ENCODE data around the gene TAF4B. TPM values are rescaled to one million over a fixed set of nuclear protein-coding genes. Genes with fewer than 3 reads are reported as not detected.
A peak's percentile ranks its signal among the peaks of the same experiment; 100 is the strongest.

Gene TAF4B
- total RNA-seq, 1 experiment from 2014 or later, result 15.2 TPM

DNA sequence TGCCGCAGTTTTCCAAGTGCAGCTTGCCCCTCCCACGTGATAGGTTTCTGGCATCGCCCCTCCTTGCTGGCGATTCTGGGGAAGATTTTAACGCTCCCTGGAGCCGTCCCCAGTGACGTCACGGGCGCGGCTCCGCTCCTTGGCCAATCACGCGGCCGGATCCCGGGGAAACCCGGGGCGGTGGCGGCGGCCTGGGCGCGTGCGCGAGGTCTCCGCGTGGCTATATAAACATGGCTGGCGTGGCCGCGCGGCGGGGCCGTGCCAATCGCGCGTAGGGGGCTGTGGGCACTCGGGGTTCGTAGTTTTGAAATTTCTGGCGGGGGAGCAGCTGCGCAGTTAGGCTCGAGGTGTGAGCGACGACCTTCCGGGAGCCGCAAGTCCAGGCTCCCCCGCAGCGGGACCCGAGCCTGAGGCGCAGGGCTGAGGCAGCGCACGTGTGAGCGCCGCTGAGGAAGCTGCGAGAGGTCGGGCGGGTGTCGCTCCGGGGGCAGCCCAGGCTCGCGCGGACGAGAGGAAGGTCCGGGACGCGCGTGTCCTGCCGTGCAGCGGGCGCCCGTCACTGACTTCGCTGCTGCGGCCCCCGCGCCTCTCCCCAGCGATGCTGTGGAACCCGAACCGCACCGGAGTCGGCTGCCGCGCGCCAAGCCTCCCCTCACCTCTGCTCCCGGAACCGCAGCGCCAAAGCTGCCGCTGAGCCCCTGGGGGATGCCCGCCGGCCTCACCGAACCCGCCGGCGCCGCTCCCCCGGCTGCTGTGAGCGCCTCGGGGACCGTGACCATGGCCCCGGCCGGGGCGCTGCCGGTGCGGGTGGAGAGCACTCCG is at the start of gene TAF4B (continued):
- TF ChIP-seq, protein P1, sequence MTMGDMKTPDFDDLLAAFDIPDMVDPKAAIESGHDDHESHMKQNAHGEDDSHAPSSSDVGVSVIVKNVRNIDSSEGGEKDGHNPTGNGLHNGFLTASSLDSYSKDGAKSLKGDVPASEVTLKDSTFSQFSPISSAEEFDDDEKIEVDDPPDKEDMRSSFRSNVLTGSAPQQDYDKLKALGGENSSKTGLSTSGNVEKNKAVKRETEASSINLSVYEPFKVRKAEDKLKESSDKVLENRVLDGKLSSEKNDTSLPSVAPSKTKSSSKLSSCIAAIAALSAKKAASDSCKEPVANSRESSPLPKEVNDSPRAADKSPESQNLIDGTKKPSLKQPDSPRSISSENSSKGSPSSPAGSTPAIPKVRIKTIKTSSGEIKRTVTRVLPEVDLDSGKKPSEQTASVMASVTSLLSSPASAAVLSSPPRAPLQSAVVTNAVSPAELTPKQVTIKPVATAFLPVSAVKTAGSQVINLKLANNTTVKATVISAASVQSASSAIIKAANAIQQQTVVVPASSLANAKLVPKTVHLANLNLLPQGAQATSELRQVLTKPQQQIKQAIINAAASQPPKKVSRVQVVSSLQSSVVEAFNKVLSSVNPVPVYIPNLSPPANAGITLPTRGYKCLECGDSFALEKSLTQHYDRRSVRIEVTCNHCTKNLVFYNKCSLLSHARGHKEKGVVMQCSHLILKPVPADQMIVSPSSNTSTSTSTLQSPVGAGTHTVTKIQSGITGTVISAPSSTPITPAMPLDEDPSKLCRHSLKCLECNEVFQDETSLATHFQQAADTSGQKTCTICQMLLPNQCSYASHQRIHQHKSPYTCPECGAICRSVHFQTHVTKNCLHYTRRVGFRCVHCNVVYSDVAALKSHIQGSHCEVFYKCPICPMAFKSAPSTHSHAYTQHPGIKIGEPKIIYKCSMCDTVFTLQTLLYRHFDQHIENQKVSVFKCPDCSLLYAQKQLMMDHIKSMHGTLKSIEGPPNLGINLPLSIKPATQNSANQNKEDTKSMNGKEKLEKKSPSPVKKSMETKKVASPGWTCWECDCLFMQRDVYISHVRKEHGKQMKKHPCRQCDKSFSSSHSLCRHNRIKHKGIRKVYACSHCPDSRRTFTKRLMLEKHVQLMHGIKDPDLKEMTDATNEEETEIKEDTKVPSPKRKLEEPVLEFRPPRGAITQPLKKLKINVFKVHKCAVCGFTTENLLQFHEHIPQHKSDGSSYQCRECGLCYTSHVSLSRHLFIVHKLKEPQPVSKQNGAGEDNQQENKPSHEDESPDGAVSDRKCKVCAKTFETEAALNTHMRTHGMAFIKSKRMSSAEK (CRISPR knock-in tag; IDR thresholded peaks at IDR 0.05; ENCODE audit: borderline replicate concordance), result no peak
- TF ChIP-seq KAT7 (CRISPR knock-in tag; IDR thresholded peaks at IDR 0.05; ENCODE audit: borderline replicate concordance) (0 out of 2 replicates have a peak, but pooled peaks have one; percentile 18), NFE2L1 (CRISPR knock-in tag; IDR thresholded peaks at IDR 0.05) (no peak), MXD4 (CRISPR knock-in tag; IDR thresholded peaks at IDR 0.05; ENCODE audit: borderline replicate concordance) (no peak), NFYB (CRISPR knock-in tag; conservative IDR thresholded peaks at IDR 0.05; ENCODE audit: low read depth) (0 out of 2 replicates have a peak, but pooled peaks have one; percentile 26), MYBL2 (CRISPR knock-in tag; IDR thresholded peaks at IDR 0.05) (peak; percentile 73; the same call in 1 of the 2 replicates), CREM (CRISPR knock-in tag; IDR thresholded peaks at IDR 0.05) (peak; percentile 86)
- TF ChIP-seq, protein P2, sequence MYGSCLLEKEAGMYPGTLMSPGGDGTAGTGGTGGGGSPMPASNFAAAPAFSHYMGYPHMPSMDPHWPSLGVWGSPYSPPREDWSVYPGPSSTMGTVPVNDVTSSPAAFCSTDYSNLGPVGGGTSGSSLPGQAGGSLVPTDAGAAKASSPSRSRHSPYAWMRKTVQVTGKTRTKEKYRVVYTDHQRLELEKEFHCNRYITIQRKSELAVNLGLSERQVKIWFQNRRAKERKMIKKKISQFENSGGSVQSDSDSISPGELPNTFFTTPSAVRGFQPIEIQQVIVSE (CRISPR knock-in tag; IDR thresholded peaks at IDR 0.05; ENCODE audit: borderline replicate concordance), result no peak
- TF ChIP-seq, protein P3, sequence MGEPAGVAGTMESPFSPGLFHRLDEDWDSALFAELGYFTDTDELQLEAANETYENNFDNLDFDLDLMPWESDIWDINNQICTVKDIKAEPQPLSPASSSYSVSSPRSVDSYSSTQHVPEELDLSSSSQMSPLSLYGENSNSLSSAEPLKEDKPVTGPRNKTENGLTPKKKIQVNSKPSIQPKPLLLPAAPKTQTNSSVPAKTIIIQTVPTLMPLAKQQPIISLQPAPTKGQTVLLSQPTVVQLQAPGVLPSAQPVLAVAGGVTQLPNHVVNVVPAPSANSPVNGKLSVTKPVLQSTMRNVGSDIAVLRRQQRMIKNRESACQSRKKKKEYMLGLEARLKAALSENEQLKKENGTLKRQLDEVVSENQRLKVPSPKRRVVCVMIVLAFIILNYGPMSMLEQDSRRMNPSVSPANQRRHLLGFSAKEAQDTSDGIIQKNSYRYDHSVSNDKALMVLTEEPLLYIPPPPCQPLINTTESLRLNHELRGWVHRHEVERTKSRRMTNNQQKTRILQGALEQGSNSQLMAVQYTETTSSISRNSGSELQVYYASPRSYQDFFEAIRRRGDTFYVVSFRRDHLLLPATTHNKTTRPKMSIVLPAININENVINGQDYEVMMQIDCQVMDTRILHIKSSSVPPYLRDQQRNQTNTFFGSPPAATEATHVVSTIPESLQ (CRISPR knock-in tag; IDR thresholded peaks at IDR 0.05), result 0 out of 2 replicates have a peak, but pooled peaks have one; percentile 27
- TF ChIP-seq, protein P4, sequence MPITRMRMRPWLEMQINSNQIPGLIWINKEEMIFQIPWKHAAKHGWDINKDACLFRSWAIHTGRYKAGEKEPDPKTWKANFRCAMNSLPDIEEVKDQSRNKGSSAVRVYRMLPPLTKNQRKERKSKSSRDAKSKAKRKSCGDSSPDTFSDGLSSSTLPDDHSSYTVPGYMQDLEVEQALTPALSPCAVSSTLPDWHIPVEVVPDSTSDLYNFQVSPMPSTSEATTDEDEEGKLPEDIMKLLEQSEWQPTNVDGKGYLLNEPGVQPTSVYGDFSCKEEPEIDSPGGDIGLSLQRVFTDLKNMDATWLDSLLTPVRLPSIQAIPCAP (CRISPR knock-in tag; IDR thresholded peaks at IDR 0.05), result no peak
- TF ChIP-seq, protein P5, sequence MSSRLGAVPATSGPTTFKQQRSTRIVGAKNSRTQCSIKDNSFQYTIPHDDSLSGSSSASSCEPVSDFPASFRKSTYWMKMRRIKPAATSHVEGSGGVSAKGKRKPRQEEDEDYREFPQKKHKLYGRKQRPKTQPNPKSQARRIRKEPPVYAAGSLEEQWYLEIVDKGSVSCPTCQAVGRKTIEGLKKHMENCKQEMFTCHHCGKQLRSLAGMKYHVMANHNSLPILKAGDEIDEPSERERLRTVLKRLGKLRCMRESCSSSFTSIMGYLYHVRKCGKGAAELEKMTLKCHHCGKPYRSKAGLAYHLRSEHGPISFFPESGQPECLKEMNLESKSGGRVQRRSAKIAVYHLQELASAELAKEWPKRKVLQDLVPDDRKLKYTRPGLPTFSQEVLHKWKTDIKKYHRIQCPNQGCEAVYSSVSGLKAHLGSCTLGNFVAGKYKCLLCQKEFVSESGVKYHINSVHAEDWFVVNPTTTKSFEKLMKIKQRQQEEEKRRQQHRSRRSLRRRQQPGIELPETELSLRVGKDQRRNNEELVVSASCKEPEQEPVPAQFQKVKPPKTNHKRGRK (CRISPR knock-in tag; IDR thresholded peaks at IDR 0.05; ENCODE audit: borderline replicate concordance), result no peak
- TF ChIP-seq, protein P6, sequence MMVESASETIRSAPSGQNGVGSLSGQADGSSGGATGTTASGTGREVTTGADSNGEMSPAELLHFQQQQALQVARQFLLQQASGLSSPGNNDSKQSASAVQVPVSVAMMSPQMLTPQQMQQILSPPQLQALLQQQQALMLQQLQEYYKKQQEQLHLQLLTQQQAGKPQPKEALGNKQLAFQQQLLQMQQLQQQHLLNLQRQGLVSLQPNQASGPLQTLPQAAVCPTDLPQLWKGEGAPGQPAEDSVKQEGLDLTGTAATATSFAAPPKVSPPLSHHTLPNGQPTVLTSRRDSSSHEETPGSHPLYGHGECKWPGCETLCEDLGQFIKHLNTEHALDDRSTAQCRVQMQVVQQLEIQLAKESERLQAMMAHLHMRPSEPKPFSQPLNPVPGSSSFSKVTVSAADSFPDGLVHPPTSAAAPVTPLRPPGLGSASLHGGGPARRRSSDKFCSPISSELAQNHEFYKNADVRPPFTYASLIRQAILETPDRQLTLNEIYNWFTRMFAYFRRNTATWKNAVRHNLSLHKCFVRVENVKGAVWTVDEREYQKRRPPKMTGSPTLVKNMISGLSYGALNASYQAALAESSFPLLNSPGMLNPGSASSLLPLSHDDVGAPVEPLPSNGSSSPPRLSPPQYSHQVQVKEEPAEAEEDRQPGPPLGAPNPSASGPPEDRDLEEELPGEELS (CRISPR knock-in tag; IDR thresholded peaks at IDR 0.05), result 0 out of 2 replicates have a peak, but pooled peaks have one; percentile 68
- TF ChIP-seq, protein P7, sequence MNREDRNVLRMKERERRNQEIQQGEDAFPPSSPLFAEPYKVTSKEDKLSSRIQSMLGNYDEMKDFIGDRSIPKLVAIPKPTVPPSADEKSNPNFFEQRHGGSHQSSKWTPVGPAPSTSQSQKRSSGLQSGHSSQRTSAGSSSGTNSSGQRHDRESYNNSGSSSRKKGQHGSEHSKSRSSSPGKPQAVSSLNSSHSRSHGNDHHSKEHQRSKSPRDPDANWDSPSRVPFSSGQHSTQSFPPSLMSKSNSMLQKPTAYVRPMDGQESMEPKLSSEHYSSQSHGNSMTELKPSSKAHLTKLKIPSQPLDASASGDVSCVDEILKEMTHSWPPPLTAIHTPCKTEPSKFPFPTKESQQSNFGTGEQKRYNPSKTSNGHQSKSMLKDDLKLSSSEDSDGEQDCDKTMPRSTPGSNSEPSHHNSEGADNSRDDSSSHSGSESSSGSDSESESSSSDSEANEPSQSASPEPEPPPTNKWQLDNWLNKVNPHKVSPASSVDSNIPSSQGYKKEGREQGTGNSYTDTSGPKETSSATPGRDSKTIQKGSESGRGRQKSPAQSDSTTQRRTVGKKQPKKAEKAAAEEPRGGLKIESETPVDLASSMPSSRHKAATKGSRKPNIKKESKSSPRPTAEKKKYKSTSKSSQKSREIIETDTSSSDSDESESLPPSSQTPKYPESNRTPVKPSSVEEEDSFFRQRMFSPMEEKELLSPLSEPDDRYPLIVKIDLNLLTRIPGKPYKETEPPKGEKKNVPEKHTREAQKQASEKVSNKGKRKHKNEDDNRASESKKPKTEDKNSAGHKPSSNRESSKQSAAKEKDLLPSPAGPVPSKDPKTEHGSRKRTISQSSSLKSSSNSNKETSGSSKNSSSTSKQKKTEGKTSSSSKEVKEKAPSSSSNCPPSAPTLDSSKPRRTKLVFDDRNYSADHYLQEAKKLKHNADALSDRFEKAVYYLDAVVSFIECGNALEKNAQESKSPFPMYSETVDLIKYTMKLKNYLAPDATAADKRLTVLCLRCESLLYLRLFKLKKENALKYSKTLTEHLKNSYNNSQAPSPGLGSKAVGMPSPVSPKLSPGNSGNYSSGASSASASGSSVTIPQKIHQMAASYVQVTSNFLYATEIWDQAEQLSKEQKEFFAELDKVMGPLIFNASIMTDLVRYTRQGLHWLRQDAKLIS (CRISPR knock-in tag; IDR thresholded peaks at IDR 0.05; ENCODE audit: borderline replicate concordance), result no peak
- TF ChIP-seq, protein P8, sequence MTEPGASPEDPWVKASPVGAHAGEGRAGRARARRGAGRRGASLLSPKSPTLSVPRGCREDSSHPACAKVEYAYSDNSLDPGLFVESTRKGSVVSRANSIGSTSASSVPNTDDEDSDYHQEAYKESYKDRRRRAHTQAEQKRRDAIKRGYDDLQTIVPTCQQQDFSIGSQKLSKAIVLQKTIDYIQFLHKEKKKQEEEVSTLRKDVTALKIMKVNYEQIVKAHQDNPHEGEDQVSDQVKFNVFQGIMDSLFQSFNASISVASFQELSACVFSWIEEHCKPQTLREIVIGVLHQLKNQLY (CRISPR knock-in tag; IDR thresholded peaks at IDR 0.05), result peak; percentile 80; the same call in 1 of the 2 replicates
- TF ChIP-seq, protein P9, sequence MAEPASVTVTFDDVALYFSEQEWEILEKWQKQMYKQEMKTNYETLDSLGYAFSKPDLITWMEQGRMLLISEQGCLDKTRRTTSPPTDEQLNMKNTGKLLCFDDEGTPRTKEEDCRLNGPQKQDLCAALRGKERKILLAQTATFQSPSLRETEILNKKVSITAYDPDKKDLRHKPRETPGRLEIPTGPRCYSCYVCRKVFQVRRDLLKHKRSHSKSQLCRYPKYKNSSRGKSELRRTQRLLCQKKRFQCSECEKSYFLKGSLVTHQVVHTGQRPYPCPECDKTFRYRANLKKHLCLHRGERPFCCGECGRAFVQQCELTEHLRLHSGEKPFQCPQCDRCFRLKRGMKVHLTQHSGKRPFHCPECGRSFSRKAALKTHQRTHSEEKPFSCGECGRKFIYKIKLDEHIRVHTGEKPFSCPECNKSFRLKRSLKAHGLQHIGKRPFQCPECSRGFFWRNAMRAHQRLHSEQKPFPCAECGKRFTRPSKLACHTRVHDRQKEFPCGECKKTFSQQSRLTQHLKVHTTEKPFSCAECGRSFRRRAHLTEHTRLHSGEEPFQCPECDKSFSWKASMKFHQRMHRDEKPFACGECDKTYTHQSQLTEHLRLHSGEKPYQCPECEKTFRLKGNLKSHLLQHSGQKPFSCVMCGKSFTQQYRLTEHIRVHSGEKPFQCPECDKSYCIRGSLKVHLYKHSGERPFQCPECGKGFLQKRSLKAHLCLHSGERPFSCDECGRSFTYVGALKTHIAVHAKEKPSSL (CRISPR knock-in tag; conservative IDR thresholded peaks at IDR 0.05), result no peak

Data from WTC11 (cell line).